BE2C (cell line): ENCODE data around the gene MAGI2.
"Not testable (repeated sequence)": the region's sequence is repeated elsewhere in the genome, so short reads cannot be mapped to it uniquely, and the experiment has no call there.

Source experiments
- DNase-seq: peaks from one replicate; pipeline ENCODE4 v3.0.0-alpha.2; 2020
- H3K27me3 ChIP-seq: fragments of 250-450 bp; sonication (Bioruptor Pico); 2 replicates; pipeline ENCODE4 v1.5.1; 2020; ENCODE audit warnings: mild to moderate bottlenecking
- H3K36me3 ChIP-seq: fragments of 250-450 bp; sonication (Bioruptor Pico); 2 replicates; pipeline ENCODE4 v1.5.1; 2020; ENCODE audit warnings: mild to moderate bottlenecking
- H3K4me1 ChIP-seq: fragments of 250-450 bp; sonication (Bioruptor Pico); 2 replicates; pipeline ENCODE4 v1.5.1; 2020
- H3K4me3 ChIP-seq: 2 replicates; pipeline ENCODE4 v1.5.1; 2011; ENCODE audit warnings: low read depth, low read length
- H3K9me3 ChIP-seq: fragments of 250-450 bp; sonication (Bioruptor Pico); 2 replicates; pipeline ENCODE4 v1.5.1; 2020
- TF ChIP-seq, protein P1 (sequence below): IDR thresholded peaks from 2 replicates; pipeline ENCODE4 v1.5.1; 2012; ENCODE audit warnings: mild to moderate bottlenecking, low read depth, low read length

The MAGI2 gene

DNA sequence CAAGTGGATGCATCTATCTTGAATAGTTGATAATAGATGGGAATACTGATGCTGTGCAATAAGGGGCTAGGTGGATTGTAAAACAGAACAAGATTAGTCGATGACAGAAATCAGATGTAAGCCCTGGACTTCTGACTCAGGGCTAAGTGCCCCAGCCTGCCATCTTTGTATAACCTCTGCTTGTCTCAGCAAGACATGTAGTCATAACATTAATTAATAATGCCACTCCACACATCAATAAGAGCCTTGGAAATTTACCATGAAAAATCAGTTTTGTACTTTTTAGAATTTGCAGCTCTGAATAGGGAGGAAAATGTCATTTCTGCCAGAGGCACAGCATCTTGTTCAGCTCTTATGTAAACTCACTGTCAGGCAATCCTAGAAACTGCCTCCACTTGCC lies 1125.7 kb downstream of the MAGI2 start:
- no peaks in the 10 kb centered on the region for H3K36me3 ChIP-seq
- TF ChIP-seq, protein P1, sequence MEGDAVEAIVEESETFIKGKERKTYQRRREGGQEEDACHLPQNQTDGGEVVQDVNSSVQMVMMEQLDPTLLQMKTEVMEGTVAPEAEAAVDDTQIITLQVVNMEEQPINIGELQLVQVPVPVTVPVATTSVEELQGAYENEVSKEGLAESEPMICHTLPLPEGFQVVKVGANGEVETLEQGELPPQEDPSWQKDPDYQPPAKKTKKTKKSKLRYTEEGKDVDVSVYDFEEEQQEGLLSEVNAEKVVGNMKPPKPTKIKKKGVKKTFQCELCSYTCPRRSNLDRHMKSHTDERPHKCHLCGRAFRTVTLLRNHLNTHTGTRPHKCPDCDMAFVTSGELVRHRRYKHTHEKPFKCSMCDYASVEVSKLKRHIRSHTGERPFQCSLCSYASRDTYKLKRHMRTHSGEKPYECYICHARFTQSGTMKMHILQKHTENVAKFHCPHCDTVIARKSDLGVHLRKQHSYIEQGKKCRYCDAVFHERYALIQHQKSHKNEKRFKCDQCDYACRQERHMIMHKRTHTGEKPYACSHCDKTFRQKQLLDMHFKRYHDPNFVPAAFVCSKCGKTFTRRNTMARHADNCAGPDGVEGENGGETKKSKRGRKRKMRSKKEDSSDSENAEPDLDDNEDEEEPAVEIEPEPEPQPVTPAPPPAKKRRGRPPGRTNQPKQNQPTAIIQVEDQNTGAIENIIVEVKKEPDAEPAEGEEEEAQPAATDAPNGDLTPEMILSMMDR: no peak
- H3K27me3 ChIP-seq: no peaks in the 10 kb centered on the region; the same call in 1 of the 2 replicates
- H3K4me1 ChIP-seq: no peaks in the 10 kb centered on the region
- no peak for DNase-seq
- no peaks in the 10 kb centered on the region; the same call in 1 of the 2 replicates for H3K9me3 ChIP-seq
- H3K4me3 ChIP-seq: no peak overlapping the region

DNA sequence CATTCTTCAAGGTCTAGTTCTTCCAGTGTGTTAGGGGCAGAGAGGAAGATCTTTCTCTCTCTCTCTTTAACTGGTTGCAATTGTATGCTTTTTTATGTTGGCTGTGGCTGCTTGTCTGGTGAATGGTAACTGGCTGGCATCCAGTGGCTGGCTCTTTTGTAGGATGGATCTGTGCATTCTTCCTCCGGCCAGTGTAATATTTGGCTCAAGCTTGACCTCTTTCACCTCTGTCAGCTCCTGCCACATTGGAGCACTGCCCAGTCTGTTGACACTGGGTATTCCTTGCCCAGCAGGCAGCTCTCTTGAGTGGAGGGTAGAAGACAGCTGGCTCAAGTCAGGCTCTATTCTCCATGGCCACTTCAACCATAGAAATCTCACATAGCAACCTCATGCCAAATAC lies 1126.6 kb downstream of the MAGI2 start:
- no peaks in the 10 kb centered on the region for H3K4me1 ChIP-seq
- H3K36me3 ChIP-seq: no peaks in the 10 kb centered on the region
- H3K9me3 ChIP-seq: no peaks in the 10 kb centered on the region; the same call in 1 of the 2 replicates
- no peaks in the 10 kb centered on the region; the same call in 1 of the 2 replicates for H3K27me3 ChIP-seq
- no peak overlapping the region for H3K4me3 ChIP-seq
- TF ChIP-seq, protein P1: no peak
- no peak for DNase-seq

DNA sequence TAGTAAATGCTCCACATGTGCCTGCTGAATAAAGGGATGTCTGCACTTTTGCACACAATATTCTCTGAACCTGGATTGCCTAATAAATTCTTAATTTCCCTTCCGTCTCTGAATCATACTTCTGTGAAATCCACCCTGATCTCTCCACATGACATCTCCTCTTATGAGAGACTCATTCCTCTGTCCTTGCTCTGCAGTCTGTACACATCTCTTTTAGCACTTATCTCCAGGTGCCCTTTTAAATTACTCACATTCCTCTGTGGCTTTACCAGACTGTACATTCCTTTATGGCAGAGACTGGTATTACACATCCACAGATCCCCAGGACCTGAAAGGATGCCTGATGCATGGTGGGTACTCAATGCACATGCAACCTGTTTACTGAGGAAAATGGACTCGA lies 1127.3 kb downstream of the MAGI2 start:
- no peaks in the 10 kb centered on the region for H3K4me1 ChIP-seq
- no peaks in the 10 kb centered on the region; the same call in 1 of the 2 replicates for H3K9me3 ChIP-seq
- TF ChIP-seq, protein P1: no peak
- no peaks in the 10 kb centered on the region; the same call in 1 of the 2 replicates for H3K27me3 ChIP-seq
- H3K36me3 ChIP-seq: no peaks in the 10 kb centered on the region
- H3K4me3 ChIP-seq: no peak overlapping the region
- no peak for DNase-seq

DNA sequence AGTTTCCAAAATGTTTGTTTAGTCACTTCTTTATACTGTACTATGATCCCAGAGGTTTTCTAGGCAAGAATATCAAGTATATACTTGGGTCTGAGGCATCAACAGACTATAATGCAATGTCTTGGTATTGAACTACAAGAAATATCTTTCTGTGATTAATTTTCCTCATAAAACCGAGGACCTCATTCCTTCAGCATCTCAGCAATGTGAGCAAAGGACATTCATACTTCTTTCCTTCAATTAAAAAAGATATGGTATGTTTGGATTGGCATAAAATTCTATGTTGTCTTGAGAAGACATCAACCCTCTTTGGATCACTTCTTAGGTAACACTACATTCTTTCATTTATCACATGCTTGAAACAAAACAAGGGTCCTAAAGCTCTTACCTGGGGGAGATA lies 1130.3 kb downstream of the MAGI2 start:
- no peaks in the 10 kb centered on the region for H3K36me3 ChIP-seq
- DNase-seq: no peak
- no peaks in the 10 kb centered on the region; the same call in 1 of the 2 replicates for H3K27me3 ChIP-seq
- TF ChIP-seq, protein P1: no peak
- no peak overlapping the region for H3K4me3 ChIP-seq
- H3K9me3 ChIP-seq: no peaks in the 10 kb centered on the region
- H3K4me1 ChIP-seq: no peaks in the 10 kb centered on the region

DNA sequence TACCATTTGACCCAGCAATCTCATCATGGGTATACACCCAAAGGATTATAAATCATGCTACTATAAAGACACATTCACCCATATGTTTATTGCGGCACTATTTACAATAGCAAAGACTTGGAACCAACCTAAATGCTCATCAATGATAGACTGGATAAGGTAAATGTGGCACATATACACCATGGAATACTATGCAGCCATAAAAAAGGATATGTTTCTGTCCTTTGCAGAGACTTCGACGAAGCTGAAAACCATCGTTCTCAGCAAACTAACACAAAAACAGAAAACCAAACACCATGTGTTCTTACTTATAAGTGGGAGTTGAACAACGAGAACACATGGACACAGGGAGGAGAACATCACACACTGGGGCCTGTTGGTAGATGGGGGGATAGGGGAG lies 1131.2 kb downstream of the MAGI2 start:
- DNase-seq, H3K27me3 ChIP-seq, H3K4me1 ChIP-seq, H3K4me3 ChIP-seq, H3K9me3 ChIP-seq, H3K36me3 ChIP-seq: not testable (repeated sequence)

DNA sequence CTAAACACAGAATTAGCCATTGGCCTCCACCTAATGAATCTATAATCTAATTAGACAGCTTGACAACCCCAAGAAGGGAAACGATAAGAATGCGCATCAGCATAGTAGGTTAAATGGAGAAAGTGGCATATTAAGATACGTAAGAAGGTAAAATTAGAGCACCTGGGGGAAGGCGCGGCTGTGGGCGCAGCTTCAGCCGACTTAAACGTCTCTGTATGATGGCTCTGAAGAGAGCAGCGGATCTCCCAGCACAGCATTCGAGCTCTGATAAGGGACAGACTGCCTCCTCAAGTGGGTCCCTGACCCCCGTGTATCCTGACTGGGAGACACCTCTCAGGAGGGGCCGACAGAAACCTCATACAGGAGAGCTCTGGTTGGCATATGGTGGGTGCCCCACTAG lies 1136.1 kb downstream of the MAGI2 start:
- Histone ChIP-seq H3K4me3 (no peak overlapping the region), H3K27me3 (peaks cover 5% of the 10 kb centered on the region), H3K4me1 (no peaks in the 10 kb centered on the region), H3K9me3 (no peaks in the 10 kb centered on the region), H3K36me3 (no peaks in the 10 kb centered on the region)
- DNase-seq: no peak
- TF ChIP-seq, protein P1: no peak

DNA sequence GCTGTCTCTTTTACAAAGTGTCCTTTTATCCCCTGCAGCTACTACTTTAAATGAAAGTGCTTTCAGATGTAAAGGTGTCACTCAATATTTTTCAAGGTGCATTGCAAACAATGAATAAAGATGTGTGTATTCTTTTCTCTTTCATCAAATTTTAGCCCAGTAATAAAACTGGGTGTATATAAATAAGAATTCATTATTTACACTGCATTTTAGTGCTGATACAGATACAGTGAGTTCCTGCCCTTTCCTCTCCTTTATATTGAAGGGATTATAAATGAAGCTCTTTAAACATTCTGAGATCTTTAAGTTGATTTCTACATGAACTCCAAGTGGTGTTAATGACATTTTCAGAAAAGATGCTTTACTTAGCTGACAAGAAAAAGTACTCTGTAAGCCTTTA lies 1137.4 kb downstream of the MAGI2 start:
- peaks cover 5% of the 10 kb centered on the region for H3K27me3 ChIP-seq

More for the DNA sequence above, 1137.4 kb downstream of the MAGI2 start:
- Histone ChIP-seq H3K9me3 (no peaks in the 10 kb centered on the region), H3K4me3 (no peak overlapping the region), H3K36me3 (no peaks in the 10 kb centered on the region), H3K4me1 (no peaks in the 10 kb centered on the region)
- no peak for DNase-seq
- TF ChIP-seq, protein P1: no peak
